HG02588 (cell line): ENCODE measurements around the gene CHD2.
"Not testable (repeated sequence)": the region's sequence is repeated elsewhere in the genome, so short reads cannot be mapped to it uniquely, and the experiment has no call there.

Experiments
- ATAC-seq: cut with Tn5 transposase; IDR thresholded peaks from one replicate; pipeline ENCODE4 v1.9.1; 2021; ENCODE audit warnings: mild to moderate bottlenecking, moderate library complexity; ENCODE audit not compliant: unreplicated experiment

The CHD2 gene

DNA sequence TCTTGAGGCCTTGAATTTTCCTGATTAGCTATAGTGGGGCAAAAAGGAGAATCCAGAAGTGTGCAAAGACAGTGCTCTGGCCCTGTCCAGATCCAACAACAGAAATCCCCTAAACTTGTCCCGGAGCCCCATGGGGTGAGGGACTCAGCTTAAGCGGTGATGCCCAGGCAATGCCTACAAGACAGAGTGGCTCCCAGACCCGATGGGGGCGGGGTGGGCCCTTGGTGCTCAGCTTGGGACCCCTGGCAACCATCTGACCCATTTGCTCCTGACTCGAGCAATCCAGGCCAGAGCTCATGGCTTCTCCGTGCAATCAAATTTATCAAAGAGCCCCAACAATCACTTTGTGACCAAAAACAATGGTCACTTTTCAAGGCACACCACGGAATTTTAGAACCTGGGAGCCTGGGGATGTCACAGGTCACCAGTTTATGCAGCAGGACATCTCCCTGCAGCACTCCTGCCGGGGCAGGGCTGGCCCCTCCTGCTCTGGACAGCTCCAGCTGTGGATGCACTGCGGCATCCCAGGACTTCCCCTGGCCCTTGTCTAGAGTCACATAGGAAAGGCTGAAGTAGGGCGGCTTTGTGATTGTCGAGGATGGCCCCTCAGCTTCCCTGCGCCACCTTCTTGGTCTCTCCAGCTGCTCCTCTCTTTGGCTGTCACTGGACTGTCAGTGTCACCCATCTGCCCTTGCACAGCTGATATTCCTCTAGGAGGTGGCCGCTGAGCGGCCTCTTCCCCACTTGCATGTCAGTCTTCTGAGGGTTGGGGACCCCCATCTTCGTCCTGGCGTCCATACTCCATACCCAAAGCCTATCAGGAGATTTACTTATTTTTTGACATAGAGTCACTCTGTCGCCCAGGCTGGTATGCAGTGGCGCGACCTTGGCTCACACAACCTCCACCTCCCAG lies 160.5 kb downstream of the CHD2 start:
- no peak for ATAC-seq

DNA sequence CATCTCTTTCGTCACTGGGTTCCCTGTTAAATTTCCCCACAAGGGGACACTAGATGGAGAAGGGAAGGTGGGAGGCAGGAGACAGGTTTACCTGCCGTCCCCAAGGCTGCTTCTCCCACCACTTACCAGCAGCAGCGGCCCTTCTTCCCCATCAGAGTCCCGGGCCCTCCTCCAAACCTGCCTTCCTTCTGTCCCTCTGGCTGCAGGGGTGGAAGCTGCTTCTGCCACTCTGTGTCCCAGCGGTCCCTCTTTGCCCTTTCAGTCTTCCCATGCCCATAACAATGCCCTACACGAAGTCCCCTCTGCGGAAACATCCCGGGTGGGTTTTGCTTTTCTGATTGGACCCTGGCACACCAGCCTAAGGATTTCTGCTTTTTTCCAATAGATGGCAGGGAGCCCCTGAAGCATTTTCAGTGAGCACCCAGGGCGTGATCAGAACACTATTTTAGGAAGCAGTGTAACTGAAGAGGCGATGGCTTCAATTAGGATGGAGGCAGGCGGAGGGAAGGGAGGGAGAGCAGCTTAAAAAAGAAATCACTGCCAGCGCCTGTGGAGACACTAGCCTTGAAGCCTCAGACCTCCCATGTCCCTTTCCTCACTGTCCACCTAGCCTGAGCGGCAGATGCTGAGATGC lies 162.6 kb downstream of the CHD2 start:
- not testable (repeated sequence) for ATAC-seq

DNA sequence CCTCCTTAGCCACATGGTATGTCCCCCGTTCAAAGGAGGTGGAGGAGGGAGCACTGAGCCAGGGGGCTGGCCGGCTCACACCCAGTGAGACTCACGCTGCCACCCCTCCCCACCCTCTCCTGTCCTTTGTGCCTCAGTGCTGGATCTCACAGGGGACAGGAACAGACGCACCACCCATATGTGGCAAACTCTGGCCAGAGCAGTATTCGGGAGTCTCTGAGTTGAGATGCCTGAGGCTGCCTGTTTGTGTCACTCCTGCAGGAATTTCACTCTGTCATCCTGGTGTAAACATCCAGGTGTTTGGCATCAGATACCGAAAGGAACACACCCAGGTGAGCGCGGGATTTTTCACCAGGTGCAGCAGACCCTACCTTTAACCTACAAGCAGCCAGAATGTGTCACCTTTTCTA lies 163.1 kb downstream of the CHD2 start:
- ATAC-seq = no peak

DNA sequence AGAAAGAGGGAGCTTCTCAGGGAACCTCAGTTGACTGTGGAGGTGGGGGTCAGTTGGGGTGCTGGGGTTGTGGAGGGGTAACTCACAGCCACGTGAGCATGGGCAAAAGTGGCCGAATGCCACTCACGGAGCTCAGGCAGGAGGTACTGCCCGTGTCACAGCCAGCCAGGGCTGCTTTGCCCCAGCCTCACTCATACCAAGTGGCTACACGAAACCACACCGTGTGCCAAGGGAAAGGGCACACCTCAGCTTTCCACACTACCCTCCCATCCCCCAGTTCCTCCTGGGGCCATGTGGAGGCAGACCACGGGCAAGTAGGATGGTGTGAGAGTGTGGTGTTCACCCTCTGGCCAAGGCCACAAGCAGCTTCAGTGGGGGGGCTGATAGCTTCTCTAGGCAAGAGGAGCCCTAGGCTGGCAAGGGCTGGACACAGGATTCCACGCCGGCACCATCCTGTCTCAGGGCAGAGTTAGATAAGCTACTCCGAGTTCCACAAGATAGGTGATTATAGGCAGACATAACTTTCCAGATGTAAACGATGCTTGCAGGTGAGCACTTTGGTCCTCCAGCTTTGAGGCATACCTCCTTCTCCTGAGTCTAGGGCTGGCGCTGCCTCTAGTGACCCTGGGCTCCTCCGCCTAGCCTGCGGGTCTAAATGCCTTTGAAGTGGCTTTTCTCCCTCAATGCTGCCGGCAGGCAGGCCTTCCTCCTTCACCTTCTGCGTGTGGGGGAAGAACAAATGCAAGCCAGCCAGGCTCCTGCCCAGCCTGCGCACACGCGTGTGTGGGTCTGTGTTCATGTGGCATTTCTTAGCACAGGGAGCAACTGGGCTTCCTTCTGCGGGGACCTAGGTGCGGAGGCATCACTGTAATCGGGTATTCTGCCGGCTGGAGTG lies 163.9 kb downstream of the CHD2 start:
- no peak for ATAC-seq

DNA sequence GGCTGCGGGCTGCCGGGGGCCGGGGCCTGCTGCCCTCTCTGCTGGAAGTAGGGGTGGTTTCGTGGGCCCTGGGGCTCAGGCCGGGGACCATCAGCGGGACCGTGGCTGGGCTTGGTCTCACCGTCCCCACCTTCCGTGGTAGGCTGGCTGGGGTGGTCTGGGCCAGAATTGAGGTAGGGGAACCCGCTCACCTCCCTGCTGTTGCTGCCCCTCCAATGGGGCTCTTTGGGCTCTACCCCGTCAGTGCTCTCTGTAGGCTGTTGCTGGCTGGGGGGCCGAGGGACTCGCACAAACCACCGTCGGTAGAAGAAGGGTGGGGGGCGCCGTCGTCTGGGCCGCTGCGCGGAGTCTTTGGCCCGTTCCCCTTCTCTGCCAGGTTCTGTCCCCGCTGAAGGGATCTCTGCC lies 165.5 kb downstream of the CHD2 start:
- no peak for ATAC-seq

DNA sequence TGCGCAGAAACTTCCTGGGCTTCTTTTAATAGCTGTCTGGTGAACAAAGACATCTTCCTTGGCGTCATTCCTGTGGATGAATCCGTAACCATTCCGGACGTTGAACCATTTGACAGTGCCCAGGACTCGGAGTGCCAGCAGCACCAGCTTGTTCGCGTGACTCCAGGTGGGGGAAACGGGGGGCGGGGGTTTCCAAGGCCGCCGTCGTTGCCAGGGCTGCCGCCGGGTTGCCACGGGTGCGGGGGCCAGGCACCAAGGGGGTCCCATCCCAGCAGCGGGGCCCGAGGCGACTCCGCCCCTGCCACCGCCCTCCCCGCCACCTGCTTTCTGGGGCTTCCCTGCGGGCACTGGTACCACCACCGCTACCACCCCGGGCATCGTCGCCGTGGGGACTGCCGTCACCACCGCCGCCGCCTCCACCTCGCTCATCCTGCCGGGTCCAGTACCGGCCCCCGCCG lies 166.1 kb downstream of the CHD2 start:
- no peak for ATAC-seq

DNA sequence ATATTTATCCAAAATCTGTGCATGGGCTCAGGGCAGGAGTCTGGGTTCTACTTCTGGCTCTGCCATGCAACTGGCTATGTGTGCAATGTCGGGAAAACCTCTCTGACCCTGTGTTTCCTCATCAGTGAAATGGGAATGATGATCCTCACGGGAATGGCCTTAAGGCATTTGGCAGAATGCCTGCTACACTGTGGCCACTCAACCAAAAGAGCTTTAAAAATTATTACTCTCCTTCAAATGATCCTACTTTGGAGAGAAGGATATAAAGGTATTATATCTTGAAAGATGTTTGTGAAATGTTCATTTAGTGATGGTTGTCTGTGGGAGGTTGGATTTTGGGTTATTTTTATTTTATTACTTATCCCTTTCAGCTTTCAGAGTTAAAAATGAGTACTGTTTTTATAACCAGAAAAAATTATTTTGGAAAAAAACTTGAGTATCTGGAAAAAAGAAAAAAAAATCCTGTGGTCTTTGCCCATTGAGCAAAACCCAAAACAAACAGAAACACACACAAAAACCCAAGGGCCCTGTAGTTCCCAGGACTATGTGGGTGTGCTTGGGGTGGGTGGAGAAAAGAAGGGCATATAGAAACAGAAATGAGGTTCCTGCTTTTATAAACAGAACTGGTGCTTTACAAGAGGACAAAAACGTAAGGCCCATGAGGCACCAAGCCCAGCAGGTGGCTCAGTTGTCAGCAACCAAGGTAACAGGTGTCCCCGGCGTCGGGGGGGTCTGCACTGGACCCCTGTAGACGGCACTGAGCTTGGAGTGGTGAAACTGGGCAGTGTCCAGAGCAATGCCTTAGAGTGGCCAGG lies 166.9 kb downstream of the CHD2 start:
- no peak for ATAC-seq

DNA sequence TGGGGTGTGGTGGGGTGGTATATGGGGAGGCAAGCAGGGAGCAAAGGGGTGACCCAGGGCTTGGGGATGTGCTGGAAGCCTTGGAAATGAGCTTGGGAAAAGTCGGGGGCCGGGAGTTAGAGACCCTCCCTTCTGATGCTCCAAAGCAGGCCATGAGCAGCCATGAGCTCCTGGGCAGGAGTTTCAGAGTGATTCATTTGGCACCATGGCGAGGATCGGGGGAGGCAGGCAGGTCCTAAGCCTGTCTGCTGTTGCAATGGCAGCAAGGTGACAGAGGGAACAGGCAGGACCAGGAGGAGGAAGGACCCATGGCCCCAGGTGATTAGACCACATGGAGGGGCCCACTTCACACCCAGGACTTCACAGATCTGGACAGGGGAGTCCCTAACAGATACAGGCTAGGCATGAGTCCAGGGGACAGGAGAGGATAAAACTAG lies 167.5 kb downstream of the CHD2 start:
- no peak for ATAC-seq

DNA sequence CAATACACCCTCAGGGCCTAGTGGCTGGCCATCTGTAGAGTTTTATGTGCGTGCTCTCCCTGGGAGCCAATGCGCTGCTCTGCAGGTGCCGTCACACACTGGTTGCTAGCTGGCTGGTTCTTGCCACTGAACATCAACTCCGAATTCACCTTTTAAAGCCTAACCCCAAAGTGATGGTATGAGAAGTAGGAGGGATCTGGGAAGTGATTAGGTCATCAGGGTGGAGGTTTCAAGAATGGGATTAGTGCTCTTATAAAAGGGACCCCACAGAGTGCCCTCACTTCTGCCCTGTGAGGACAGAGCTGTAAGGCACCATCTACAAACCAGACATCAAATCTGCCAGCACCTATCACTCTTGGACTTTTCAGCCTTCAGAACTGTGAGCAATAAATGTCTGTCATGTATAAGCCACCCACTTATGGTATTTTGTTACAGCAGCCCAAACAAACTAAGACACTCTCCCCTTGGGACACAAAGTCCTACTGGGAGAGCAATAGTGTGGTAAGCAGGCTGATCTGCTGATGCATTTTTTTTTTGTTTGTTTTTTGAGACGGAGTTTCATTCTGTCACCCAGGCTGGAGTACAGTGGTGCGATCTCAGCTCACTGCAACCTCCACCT lies 168.6 kb downstream of the CHD2 start:
- ATAC-seq = no peak

DNA sequence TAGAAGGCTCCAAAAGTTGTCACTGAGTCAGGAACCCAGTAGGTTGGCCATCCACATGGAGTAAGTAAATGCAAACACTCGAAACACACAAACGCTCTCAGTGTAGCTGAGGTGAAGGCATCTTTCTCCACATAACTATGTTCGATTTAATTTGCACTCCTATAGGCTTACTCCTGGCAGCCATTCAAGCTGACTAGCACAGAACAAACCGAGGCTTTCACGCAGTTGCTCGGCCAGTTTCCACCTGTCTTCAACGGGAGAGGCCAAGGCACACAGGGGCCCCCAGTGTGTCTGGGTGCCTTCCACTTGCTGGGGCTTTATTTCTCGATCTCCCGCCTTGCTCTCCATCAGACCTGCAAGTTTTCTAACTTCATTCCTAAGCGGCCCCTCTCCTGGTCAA lies 170.0 kb downstream of the CHD2 start:
- ATAC-seq = no peak

DNA sequence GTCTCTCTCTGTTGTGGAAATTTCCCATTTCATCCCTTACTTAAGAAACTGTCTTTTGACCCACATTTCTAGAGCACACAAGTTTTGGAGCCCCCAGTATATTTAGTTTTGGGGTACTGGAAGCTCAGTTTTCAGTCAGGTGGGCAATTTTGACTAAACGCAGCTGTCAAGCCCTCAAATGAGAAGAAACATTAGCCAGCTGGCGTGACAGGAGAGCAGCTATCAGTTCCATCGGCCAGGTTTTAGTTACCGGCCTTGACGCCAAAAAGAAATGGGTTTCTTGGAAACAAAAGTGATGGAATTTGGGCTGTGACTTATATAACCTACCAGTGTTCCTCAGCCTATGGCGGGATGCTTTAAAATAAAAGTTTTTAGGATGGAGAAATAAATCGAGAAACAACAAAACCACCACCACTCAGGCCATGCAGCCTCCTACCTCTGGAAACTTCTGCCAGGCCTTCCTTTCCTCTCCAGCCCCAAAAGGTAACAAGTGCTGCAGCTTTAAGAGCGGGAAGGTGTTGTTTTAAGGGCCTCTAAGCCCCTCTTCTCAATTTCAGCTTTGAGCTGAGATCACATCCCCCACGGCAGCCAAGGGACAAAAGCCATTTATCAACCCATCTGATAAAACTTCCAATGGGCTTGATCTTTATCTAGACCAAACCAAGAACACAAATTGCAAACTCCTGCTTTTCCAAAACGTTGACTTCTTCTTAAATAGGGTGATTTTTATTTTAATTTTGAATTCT lies 170.6 kb downstream of the CHD2 start:
- ATAC-seq = no peak

DNA sequence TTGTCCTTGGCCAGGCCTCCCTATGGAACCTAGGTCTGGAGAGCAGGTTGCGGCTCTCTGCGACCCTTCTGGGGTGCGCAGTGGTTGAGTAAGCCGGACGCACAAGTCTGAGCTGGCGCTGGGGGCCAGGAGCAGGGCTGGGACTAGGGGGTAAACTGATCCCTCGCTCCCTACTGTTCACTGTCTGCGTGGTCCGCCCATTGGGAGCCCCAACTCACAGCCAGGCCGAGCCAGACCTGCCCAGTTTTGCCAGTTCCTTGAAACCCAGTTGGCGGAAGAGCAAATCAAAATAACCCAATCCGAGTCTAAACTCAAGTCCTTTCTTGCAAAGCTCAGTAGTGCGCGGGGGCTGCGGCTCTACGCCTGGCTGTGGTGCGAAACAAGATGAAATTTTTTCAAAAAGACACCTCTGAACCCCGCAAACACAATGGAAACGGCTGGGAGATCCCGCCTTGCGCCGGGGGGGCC lies 171.4 kb downstream of the CHD2 start:
- ATAC-seq = no peak

DNA sequence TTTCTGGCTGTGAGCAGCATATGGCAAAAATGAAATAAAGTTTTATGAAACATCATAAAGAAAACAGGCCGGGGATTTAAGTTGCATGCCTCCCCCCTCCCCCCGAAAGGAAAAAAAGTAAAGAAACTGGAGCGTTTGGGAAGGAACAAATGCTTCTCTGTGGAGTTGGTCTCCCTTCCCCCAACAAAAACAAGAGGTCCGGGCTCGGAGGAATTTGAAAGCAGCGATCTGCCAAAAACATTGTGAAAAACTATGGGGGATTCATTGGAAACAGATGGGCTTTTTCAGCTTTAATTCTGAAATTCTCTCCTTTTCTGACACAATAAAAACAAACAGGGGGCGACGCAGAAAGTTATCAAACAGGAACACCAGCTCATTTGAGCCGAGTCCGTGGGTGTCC lies 171.9 kb downstream of the CHD2 start:
- no peak for ATAC-seq

DNA sequence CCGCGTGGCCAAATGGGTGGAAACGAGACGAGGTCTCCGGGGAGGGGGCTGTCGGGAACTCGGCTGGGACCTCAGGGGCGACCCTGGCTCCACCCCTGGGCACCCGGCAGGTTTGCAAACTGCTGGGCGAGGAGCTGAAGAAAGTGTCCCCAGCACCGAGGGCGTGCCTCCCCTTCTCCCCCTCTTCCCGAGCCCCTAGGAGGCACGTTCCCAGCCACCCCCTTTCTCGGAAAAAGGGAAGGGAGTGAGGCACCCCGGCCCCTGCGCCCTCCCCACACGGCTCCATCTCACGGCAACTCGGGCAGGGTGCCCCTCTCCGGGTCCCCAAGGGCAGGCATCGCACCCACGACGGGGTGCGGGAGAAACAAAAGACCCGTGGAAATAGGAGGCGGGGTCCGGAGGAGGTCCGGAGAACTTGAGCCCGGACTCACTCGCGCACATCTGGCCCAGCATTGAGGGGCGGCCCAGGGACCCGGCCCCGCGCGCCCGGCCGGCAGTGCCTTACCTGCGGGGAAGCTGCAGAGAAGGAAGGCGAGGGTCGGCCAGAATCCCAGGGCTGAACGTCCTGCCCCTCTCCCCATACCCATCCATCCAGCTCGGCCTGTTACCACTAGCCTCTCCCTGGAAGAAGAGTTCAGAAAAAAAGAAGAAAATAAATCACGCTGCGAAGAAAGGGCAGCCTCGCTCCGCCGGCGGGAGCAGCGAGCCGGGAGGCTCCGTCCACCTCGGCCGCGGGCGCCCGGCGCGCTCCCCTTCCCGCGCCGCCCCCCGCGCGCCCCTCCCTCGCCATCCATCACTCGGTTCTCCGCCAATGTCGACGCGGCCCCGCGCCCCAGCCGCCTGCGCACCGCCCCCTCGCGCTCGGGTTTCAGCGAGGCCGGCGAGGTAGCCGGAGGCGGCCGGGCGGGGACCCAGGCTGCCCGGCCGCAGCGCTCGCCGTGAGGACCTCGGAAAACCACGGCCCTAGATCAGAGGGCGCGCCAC lies 172.6 kb downstream of the CHD2 start:
- ATAC-seq = no peak

DNA sequence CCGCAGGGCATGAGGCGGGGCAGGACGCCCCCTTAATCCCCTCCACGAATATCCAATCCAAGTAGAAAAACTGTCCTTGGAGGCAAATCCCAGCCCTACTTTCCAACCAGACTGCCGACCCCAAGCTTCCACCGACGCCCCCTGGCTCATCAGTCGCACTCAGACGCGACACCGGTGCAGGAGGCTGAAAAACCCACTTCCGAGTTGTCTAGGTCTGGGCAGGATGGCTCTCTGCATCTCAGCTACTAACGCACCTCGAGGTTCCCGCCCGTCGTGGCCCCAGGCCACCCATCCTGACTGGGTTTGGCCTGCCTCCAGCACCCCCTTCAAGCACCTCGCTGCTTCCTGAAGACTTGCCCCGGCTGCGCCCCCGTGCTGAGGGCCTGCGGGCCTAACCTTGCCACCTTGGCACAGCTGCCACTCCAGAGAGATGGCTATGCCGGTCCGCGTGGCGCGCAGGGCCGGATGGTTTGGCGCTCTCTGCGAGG lies 173.4 kb downstream of the CHD2 start:
- no peak for ATAC-seq

DNA sequence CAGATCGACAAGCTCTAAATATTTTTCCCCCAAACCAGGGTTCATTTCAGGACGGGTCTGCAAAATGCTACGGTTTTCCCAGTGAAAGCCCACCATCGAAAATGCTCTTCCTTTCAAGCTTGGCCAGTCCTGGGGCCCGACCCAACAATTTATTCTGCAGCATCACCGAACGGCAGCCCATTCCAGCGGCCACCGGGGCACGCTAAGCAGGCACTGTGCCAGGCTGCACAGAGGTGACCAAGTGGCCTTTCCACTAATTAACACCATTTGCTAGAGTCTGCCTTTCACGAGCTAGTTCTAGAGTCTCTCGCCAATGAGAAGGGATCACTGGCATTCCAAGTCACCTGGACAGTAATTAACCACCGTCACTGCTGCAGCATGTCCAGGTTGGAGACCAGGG lies 174.5 kb downstream of the CHD2 start:
- no peak for ATAC-seq

DNA sequence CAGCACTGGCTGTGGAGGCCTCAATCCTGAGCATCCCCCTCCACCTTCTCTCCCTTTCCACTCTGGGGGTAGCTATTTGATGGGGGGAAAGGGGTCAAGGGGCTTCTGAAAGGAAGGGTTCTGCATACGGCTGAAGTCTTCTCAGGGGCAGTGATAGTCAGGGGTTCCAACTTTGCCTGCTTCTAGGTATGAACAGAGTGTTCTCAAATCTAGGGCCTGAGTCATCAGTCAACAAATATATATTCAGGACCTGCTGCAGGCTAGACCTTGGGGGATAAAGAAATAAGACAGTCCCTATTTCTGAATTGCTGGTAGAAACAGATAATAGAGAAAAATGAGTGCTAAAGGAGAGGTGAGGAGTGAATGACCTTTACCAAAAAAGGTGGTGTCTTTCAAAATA lies 176.1 kb downstream of the CHD2 start:
- no peak for ATAC-seq

DNA sequence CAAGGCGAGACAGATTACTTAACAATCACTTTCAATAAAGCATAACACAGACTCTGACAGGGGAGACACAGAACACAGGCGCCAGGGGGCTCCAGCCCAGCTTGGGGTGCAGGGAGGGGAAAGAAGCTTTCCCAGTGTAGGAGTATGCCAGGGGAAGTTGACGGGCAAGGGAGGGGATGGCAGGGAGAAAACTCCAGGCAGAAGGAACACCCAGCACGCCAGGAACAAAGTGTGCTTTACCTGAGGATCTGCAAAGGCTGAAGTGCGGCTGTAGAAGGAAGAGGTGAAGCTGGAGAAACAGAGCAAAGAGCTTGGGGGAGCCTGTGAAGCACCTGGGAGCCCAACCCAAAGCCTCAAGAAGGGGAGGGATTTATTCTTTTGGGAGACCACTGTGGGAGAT lies 176.8 kb downstream of the CHD2 start:
- no peak for ATAC-seq
